VCaP (cell line): ENCODE measurements around the gene RASIP1.
A peak's percentile ranks its signal among the peaks of the same experiment; 100 is the strongest.

ENCODE experiments used
- H3K27ac ChIP-seq: fragments of 450-650 bp; 2 replicates; pipeline ENCODE4 v1.5.1; 2017
- TF ChIP-seq, protein P1 (sequence below): fragments of 450-650 bp; conservative IDR thresholded peaks from 2 replicates; pipeline ENCODE4 v1.5.1; 2017; ENCODE audit warnings: mild to moderate bottlenecking, moderate library complexity

RASIP1 gene

DNA sequence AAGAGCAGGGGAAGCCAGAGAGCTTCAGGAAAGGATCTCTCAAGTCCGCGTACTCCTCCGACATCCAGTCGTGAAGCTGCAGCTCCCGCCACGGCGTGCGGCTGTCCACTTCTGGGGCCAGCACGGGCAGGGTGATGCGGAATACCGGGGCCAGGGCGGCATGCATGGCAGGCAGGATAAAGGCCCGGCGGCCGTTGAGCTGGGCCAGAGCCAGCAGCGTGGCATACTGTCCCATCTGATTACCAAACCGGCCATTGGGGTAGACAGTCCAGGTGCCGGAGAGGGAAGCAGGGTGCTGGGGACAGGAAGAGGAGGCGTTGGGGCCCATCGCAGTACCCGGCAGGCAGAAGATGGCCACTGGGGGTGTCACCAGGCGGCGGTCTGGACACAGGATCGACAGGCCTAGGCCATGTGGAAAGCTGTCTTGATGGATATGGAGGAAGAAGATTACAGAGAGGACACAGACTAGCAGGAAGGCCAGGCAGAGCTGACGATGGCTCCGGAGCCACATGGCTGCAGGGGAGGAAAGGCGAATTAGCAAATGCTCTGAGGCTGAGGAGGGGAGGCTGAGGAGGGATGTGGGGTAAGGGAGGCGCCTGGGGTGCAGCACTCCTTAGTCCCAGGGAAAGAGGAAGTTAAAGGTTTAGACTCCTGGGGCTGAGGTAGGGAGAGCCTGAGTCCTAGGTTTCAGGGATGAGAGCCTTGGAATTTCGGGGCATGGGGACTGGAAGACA is 10.5 kb upstream of the RASIP1 start:
- TF ChIP-seq, protein P1, sequence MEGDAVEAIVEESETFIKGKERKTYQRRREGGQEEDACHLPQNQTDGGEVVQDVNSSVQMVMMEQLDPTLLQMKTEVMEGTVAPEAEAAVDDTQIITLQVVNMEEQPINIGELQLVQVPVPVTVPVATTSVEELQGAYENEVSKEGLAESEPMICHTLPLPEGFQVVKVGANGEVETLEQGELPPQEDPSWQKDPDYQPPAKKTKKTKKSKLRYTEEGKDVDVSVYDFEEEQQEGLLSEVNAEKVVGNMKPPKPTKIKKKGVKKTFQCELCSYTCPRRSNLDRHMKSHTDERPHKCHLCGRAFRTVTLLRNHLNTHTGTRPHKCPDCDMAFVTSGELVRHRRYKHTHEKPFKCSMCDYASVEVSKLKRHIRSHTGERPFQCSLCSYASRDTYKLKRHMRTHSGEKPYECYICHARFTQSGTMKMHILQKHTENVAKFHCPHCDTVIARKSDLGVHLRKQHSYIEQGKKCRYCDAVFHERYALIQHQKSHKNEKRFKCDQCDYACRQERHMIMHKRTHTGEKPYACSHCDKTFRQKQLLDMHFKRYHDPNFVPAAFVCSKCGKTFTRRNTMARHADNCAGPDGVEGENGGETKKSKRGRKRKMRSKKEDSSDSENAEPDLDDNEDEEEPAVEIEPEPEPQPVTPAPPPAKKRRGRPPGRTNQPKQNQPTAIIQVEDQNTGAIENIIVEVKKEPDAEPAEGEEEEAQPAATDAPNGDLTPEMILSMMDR, result no peak
- peak overlapping the region; percentile 93 for H3K27ac ChIP-seq

DNA sequence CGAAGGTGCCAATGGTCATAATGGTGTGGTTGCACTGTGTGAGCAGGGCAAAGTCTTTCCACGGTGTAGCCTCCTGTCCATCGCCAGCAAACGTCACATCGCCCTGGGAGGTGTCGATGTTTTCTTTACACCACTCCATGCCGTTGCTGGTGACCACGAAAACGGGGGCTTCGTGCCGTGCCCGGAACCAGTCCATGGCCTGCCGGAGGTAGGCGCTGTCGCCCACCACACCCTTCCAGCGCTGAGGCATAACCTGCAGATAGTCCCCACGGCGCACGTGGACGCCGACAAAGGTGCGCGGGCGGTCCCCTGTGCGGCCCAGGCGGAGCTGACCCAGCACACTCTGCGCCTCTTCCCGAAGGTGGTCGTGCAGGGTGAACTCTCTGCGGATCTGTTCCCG is 9.9 kb upstream of the RASIP1 start:
- no peak overlapping the region for H3K27ac ChIP-seq
- TF ChIP-seq, protein P1, result no peak

DNA sequence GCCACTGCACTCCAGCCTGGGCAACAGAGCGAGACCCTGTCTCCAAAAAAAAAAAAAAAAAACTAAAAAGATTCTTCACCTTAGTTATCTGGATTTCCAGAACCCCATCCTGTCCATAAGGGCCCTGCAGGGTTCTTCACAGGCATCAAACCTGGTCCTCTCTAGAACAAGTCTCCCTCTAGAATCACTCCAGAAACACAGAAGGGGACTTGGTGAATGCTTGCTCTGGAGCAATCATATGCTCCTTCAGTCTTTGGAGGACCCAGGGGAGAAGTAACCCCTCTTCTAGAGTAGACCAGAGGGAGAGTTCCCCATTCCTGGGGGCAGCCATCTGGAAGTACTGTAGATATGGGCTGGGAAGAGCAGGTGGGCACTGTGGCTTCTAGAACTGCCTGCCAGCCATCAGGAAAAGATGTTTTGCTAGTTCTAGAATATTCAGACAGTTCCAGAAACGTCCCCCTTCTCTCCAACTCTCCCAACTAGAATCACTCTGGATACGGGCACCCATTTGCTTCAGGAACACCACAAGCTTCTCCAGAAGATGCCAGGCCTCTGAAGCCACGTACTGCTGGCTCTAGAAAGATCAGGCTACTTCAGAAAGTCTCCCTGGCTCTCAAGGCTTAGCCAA is 9.3 kb upstream of the RASIP1 start:
- TF ChIP-seq, protein P1, result no peak

DNA sequence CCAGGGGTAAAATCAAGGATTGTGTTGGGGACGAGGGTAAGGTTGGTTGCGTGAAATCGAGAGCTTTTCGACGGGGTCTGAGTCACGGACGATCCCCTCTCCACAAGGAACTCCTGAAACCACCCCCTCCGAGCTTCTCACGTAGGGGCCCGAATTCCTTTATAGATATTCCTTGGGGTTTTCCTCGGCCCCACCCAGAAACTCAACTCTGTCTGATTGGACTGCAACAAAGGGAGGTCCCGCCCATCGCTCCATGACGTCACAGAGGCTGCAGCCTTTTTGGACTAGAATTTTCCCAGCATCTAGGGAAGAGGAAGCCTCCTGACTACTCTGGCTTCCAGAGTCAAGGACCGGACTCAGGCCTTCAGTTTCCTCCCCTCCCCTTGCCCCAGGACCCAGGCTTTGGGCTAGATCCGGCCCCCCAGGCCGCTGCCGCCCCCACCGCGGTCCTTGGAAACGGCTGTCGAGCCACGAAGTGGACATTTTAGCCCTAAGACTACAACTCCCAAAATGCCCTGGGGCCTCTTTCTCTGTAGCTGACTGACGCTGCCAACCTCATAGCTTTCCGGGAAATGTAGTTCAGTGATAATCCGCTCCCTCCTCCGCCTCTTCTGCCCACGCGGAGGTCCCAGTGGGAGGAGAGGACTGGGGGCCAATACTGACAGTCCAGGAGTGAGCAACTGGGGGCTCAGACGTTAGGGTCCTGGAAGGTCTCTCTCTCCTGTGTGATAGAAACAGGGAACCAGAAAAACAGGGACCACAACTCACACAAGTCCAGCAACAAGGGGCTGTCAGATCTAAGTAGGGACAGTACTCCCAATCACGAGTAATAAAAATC is 6.5 kb upstream of the RASIP1 start, which contains the start of gene IZUMO1:
TSS of gene IZUMO1 (minus strand) at position 172 of the 838 bp plus-strand sequence. CDS start 1,050 bp downstream, outside the sequence.
- TF ChIP-seq, protein P1, result no peak

More for the DNA sequence above, 9.3 kb upstream of the RASIP1 start:
- H3K27ac ChIP-seq, result no peak overlapping the region

DNA sequence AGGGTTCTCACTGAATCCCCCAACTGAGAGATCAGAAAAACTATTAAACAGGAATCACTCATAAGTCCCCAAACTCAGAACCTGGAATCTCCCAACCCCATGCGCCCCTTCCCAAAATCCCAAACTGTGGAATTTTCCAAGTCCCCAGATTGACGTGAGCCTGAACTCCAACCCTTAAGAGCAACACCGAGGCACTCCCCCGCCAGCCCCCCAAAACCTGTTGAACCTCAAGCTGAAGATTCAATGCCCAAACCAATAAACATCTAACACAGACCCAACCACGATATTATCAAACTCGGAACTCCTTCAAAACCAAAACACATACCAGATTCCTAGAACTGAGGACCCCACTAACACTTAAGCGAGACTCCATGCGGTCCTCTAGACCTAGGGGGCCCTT is 5.7 kb upstream of the RASIP1 start:
- no peak overlapping the region for H3K27ac ChIP-seq
- TF ChIP-seq, protein P1, result no peak

More for the DNA sequence above, 6.5 kb upstream of the RASIP1 start, which contains the start of gene IZUMO1:
- H3K27ac ChIP-seq, result no peak within 1 kb of the TSS

DNA sequence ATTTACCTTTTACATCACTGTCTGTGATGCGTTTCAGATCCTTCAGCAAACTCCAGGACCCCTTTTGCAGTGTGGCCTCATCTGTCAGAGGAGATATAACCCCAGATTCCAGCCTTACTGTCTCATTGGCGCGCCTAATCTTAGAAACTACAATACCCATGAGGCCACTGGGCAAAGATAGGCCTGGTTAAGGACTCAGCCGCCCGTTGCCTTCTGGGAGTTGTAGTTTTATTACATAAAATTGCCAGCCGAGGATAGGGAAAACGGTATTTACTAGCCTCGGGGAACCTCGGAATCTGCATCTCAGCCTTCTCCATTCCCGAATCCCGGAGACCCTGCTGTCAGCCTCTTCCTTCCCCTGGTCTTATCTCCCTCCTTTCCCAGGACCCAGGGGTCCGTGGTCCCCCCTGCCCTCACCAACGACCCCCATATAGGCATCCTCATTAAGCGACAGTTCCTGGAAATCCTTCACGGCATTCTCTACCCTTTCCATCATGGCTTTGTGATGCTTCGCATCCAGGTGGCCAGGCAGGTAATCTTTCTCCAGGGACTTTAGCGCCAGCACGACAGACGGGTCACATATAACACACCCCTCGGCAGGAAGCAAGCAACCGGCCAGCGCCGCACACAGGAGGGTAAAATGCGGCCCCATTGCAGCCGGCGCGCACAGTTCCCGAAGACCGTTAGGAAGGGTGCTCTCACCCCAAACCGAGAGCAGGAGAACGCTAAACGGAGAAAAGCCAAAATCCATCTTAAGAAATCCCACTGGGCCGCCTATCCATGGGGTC is 5.0 kb upstream of the RASIP1 start:
- H3K27ac ChIP-seq, result no peak overlapping the region
- TF ChIP-seq, protein P1, result no peak
